GM19023 (cell line): ENCODE results near the gene VPS4A.

ENCODE experiments used
- ATAC-seq: cut with Tn5 transposase; IDR thresholded peaks from one replicate; pipeline ENCODE4 v1.9.1; 2021; ENCODE audit warnings: mild to moderate bottlenecking, moderate library complexity; ENCODE audit not compliant: unreplicated experiment

The VPS4A gene

GRCh38 chr16:69363281-69363717 lies 52.1 kb downstream of the VPS4A start:
- no peak for ATAC-seq

GRCh38 chr16:69364088-69364487 lies 52.9 kb downstream of the VPS4A start:
- no peak for ATAC-seq

GRCh38 chr16:69365901-69366300 lies 54.8 kb downstream of the VPS4A start:
- ATAC-seq: no peak

GRCh38 chr16:69366431-69366830 lies 55.3 kb downstream of the VPS4A start:
- no peak for ATAC-seq

- ATAC-seq: no peak
Observed at GRCh38 chr16:69367980-69368379, 56.8 kb downstream of the VPS4A start.

- no peak for ATAC-seq
Observed at GRCh38 chr16:69368866-69369265, 57.7 kb downstream of the VPS4A start.

- ATAC-seq: no peak
Observed at GRCh38 chr16:69371564-69371963, 60.4 kb downstream of the VPS4A start.

- no peak for ATAC-seq
Observed at GRCh38 chr16:69373019-69373418, 61.9 kb downstream of the VPS4A start.
